ENCODE measurements around the gene GMCL2.
"Not testable (repeated sequence)": the region's sequence is repeated elsewhere in the genome, so short reads cannot be mapped to it uniquely, and the experiment has no call there.

Gene GMCL2

DNA sequence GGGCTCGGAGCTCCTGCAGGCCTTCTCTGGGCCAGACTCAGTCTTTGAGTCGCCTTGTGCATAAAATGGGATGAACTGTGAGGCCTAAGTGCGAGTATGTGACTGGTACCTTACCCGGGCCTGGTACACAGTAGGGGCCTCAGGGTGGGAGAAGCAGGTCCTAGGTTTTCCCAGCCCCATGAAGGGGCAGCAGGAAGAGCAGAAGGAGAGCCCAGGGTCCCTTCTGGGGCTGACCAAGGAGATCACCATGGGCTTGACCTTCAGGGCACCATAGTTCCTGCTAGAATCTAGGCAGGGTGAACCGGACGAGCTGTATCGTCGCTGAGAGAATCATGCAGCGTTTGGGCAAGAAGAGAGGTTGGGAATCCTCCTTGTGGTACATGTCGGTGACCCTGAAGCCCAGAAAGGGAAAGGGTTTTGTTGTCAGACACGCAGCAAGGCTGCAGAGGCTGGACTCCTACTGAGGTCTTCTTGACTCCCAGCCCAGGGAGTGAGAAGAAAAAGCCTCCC lies 45.8 kb upstream of the GMCL2 start:
- H3K4me3 ChIP-seq (ENCODE audit: low read depth, low read length): peak overlapping the region; percentile 83
- TF ChIP-seq, protein P1, sequence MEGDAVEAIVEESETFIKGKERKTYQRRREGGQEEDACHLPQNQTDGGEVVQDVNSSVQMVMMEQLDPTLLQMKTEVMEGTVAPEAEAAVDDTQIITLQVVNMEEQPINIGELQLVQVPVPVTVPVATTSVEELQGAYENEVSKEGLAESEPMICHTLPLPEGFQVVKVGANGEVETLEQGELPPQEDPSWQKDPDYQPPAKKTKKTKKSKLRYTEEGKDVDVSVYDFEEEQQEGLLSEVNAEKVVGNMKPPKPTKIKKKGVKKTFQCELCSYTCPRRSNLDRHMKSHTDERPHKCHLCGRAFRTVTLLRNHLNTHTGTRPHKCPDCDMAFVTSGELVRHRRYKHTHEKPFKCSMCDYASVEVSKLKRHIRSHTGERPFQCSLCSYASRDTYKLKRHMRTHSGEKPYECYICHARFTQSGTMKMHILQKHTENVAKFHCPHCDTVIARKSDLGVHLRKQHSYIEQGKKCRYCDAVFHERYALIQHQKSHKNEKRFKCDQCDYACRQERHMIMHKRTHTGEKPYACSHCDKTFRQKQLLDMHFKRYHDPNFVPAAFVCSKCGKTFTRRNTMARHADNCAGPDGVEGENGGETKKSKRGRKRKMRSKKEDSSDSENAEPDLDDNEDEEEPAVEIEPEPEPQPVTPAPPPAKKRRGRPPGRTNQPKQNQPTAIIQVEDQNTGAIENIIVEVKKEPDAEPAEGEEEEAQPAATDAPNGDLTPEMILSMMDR (IDR thresholded peaks at IDR 0.05; ENCODE audit: low read depth, low read length): no peak
- no peak for DNase-seq (ENCODE audit: low read depth, low spot score)
- in situ Hi-C loops (cut with HindIII; ENCODE audit: low sequenced_read_pairs): no loop called here

DNA sequence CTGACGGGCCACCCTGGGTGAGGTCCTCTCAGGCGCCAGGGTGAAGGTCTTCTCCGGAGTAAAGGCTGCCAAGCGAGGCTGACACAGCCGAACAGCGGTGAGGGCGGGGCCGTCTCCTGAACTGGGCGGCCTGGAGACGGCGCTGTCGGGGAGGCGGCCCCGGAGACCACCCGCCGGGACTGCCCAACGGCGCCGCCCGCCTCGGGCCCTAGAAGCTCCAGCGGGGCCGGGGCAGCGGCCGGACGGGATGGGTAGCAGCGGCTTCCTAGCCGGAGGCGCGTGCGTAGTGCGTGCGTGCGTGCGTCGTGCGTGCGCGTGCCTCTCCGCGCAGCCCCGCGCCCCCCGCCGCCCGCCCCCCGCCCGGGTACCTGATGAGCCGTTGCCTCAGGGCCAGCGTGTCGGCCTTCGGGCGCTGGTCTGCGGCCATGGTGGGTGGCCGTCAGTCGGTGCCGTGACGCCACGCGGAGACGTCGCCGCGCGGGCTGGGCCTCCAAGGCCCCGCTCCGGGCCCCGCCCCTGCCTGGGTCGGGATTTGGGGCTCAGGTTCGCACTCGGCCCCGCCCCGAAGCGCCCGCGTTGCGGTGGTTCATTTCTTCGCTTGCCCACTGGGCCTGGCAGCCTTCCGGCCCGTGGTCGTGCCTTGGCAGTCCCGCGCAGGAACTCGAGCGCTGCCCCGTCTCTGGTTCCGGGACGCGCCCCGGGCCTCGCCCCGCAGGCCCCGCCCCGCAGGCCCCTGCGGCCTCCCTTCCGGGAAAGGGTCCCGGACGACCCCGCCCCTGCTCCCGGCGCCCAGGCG lies 45.2 kb upstream of the GMCL2 start, which contains the start of gene PHYKPL:
PHYKPL (minus strand) TSS at position 679 of the 796 bp plus-strand sequence; CDS start at position 427, 252 bp downstream.
- TF ChIP-seq, protein P1 (IDR thresholded peaks at IDR 0.05; ENCODE audit: low read depth, low read length): peak; percentile 21
- DNase-seq (ENCODE audit: low read depth, low spot score): peak; percentile 69
- in situ Hi-C loops (cut with HindIII; ENCODE audit: low sequenced_read_pairs): no loop called here

DNA sequence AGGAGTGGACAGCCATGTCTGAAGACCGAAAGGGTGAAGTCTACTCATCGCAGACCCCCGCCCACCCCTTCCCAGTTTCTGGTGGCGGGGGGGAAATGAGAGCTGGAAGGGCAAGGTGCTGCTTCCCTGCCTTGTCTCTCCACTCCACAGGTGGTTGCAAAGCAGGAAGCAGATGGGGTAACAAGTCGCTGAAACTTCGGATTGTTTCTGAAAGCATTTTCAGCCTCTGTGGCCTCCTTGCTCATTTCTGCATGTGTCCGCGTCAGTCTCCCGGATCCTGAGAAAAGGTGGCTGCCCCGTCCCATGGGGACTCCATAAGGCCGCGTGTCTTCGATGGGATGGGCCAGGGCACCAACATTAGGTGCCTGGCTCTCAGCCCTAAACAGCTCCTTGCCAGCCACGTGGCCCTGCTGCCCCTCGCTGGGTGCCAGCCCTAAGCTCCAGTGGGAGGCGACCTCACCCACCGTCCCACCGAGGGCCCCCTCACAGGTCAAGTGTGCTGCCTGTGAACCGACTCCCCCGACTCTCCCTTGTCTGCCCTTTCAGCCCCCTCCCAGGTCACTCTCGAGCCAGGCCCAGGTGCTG lies 44.5 kb upstream of the GMCL2 start:
- peak overlapping the region; percentile 83 for H3K4me3 ChIP-seq (ENCODE audit: low read depth, low read length)
- in situ Hi-C loops (cut with HindIII; ENCODE audit: low sequenced_read_pairs): no loop called here
- no peak for DNase-seq (ENCODE audit: low read depth, low spot score)
- TF ChIP-seq, protein P1 (IDR thresholded peaks at IDR 0.05; ENCODE audit: low read depth, low read length): no peak

More for the DNA sequence above, 45.2 kb upstream of the GMCL2 start, which contains the start of gene PHYKPL:
- peak within 1 kb of the TSS; percentile 83 for H3K4me3 ChIP-seq (ENCODE audit: low read depth, low read length)

DNA sequence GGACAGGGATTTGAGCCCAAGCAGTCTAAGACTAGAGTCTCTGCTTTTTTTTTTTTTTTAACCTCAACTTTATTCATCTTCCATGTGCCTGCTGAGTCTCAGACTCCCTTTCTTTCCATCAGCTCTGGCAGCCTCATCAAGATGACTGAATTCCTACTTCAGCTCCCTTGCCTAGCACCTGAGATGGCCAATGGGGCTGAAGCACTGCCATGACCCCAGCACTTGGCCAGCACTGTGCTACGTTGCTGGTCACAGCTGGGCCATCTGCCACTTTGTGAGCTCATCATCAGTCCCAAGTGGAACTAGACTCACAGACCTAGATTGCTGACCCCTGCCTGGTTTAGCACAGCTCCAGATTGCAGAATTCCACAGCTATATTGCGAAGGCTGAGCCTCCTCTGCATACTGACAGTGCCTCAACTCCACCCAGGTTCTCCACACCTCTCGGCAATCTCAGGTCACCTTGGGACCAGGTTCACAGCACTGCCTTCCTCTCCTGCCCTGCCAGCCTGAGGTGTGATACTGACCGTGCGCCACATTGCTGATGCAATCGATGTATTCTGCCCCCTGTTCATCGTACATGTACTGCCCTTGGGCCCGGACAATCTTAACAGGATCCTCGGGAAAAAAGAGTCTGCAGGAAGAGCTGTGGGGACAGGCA lies 43.8 kb upstream of the GMCL2 start:
- in situ Hi-C loops (cut with HindIII; ENCODE audit: low sequenced_read_pairs): no loop called here
- TF ChIP-seq, protein P1 (IDR thresholded peaks at IDR 0.05; ENCODE audit: low read depth, low read length): no peak
- no peak for DNase-seq (ENCODE audit: low read depth, low spot score)
- H3K4me3 ChIP-seq (ENCODE audit: low read depth, low read length): peak overlapping the region; percentile 83

- H3K4me3 ChIP-seq (ENCODE audit: low read depth, low read length): no peak overlapping the region
- DNase-seq (ENCODE audit: low read depth, low spot score): no peak
- in situ Hi-C loops (cut with HindIII; ENCODE audit: low sequenced_read_pairs): no loop called here
- TF ChIP-seq, protein P1 (IDR thresholded peaks at IDR 0.05; ENCODE audit: low read depth, low read length): no peak
Observed at GRCh38 chr5:178229861-178230260, 42.7 kb upstream of the GMCL2 start.

GRCh38 chr5:178229111-178229510 lies 41.9 kb upstream of the GMCL2 start:
- in situ Hi-C loops (cut with HindIII; ENCODE audit: low sequenced_read_pairs); DNase-seq (ENCODE audit: low read depth, low spot score); H3K4me3 ChIP-seq (ENCODE audit: low read depth, low read length): not testable (repeated sequence)

All from astrocyte of the spinal cord (primary cell).